Cardiac septum (tissue), 1 donor: ENCODE results near the gene STARD13. TPM values are rescaled to one million over a fixed set of nuclear protein-coding genes. Genes with fewer than 3 reads are reported as not detected.

ENCODE experiments used
- DNase-seq: peaks from one replicate; pipeline ENCODE4 v3.0.0-alpha.2; 2020; ENCODE audit warnings: low spot score
- intact Hi-C: fragments of 100-400 bp; cut with DNase I; formaldehyde crosslinking; loops from one replicate; pipeline ENCODE4 v1.14.0; 2022
- total RNA-seq: library from RNA; stranded (reverse); fragmentation: NEBNext Ultra II Directional; extraction: Animal tissue kit (Norgen Biotek cat#: 25700); gene quantifications from one replicate; pipeline ENCODE4 v1.2.1, GENCODE V29; 2021
- donor health status: DM: no; HTN: no; CAD: no.

The STARD13 gene
- total RNA-seq, 1 donor from 2014 or later, result 26.9 TPM

DNA sequence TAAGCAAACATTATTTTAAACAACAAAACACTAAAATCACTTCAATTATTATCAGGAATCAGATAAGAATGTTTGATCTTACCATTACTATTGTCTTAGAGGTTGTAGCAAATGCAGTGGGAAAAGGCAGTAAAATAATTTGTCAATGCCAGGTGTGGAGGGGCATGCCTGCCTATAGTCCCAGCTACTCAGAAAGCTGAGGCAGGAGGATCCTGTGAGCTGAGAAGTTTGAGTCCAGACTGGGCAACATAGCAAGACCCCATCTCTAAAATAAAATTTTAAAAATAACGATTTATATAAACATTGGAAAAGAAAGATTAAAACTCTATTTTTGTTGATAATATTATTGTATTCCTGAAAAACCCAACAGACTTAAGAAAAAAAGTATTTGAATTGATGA lies 202.5 kb downstream of the STARD13 start:
- intact Hi-C loops, result no loop called here
- DNase-seq, result no peak

DNA sequence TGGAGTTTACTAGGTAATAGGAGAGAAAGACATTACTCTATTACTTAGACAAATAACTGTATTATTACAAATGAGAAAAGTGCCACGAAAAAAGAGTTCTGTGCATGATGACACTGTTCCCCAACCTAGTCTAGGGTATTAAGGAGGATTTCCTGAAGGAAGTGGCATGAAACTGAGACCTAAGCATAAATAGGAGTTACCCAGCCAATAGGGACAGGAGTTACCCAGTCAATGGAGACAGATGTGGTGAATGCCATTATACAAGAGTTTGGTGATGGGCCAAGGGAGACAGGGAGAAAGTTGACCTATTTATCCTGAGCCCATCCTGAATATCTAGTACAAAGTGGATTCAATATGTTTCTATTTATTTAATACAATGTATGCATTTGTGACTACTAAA lies 203.9 kb downstream of the STARD13 start:
- DNase-seq, result no peak
- intact Hi-C loops, result no loop called here

GRCh38 chr13:33080972-33081590 lies 204.5 kb downstream of the STARD13 start:
- DNase-seq, result no peak
- intact Hi-C loops, result no loop called here

DNA sequence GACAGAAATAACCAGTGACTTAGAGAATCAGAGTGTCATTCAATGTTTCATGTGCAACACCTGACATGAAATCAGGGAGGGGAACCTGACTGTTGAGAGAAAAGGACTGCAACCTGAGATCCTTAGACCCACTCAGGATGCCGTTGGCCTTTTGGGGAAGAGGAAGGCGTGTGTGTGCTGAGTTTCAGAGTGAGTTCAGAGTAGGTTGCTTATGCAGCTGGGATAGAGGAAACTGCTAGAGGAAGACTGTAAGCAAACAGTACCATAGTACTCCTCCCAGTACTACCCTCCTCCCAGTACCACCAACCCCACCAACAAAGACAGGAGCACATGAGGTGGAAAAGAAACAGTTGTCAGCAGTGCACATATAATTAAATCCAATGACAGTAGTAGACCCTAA lies 205.6 kb downstream of the STARD13 start:
- intact Hi-C loops, result no loop called here
- no peak for DNase-seq

DNA sequence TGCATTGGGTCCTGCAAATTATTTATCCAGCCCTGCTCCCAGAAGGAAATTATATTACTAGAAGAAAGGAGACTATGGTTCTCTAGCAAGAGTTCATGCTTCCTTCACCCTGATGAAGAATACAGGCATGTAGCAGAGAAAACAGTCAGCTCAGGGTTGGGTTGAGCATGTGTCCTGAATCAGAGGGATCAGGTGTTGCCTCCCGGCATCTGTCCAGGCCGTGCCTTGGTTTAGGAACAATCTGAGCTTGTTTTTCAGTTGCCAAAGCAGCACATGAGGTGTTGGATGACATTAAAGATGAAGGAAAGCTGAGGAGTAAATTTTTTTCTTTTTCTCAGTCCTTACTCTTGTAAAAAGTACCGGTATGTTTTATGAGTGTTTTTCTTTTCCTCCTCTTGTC lies 207.3 kb downstream of the STARD13 start:
- intact Hi-C loops, result no loop called here
- DNase-seq, result no peak

- DNase-seq, result no peak
- intact Hi-C loops, result no loop called here
These were observed 209.3 kb downstream of the STARD13 start for GRCh38 chr13:33076001-33076992.

GRCh38 chr13:33073338-33073737 lies 212.2 kb downstream of the STARD13 start:
- no peak for DNase-seq
- intact Hi-C loops, result no loop called here

GRCh38 chr13:33072759-33073158 lies 212.8 kb downstream of the STARD13 start:
- intact Hi-C loops, result no loop called here
- DNase-seq, result no peak

DNA sequence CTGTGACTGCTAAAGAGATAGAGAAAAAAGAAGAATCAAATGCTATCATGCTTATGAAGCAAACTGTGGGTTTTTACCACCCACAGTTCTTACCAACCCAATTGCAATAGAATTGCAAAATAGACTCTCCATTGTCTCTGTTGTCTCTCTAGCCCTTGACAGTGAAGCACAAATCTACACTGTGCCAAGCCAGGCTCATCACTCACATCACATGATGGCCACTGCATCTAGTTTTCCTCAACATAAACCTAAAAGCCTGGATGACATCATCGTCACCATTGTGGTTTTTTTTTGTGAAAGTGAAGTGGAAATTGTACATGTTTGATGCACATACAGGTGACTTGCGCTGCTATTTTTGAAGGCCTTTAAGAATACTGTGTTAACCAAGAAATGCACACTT lies 213.3 kb downstream of the STARD13 start:
- intact Hi-C loops, result no loop called here
- DNase-seq, result no peak

GRCh38 chr13:33070713-33071112 lies 214.8 kb downstream of the STARD13 start:
- intact Hi-C loops, result no loop called here
- no peak for DNase-seq

GRCh38 chr13:33069365-33069764 lies 216.2 kb downstream of the STARD13 start:
- intact Hi-C loops, result no loop called here
- DNase-seq, result no peak

- DNase-seq, result no peak
- intact Hi-C loops, result no loop called here
These were observed 219.2 kb downstream of the STARD13 start for GRCh38 chr13:33066329-33066728.

GRCh38 chr13:33060815-33061214 lies 224.7 kb downstream of the STARD13 start:
- no peak for DNase-seq
- intact Hi-C loops, result no loop called here

GRCh38 chr13:33058776-33059327 lies 226.7 kb downstream of the STARD13 start:
- no peak for DNase-seq
- intact Hi-C loops, result no loop called here

DNA sequence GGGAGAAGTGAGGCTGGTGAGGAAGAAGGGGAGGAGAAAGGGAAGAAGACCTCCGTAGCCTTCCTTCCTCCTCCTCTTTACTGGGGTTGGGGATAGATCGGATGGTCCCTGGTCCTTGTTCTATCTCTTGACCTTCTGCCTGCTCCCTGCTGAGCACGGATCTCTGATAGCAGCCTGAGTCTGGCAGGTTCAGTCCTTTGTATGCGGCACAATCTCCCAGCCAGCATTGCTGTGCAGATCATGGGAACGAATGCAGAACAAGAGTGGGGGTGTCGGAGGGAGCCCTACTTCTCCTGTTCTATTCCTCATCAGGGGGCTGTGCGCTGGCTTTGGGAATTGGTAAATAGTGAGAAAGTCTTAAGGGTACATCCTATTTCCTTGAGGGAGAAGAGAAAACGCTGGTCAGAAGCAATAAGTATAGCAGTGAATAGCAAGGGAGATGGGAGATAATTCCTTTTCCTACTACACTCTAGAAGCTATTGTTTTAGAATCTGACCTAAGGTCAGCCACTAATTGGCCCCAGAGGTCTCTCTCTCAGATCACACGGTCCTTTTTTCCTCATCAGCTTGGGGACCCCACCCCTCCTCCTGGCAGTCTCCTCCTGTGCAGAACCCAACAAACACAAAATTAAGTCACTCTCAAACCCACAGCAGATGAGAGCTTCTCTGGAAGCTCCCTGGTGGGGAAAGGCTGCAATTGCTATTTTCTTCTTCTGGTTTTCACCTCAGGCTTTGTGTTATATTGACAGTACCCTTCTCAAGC lies 228.4 kb downstream of the STARD13 start:
- intact Hi-C loops, result no loop called here
- DNase-seq, result no peak

GRCh38 chr13:33053397-33054066 lies 232.0 kb downstream of the STARD13 start:
- no peak for DNase-seq
- intact Hi-C loops, result no loop called here
